AG09309 (cell line): ENCODE results near the gene MYLK4.

Experiments
- DNase-seq: peaks from one replicate; pipeline ENCODE4 v3.0.0-alpha.2; 2010; ENCODE audit warnings: low read depth
- H3K4me3 ChIP-seq: 2 replicates; pipeline ENCODE4 v1.5.1; 2011; ENCODE audit warnings: mild to moderate bottlenecking, low read depth, low read length, moderate library complexity; ENCODE audit not compliant: control insufficient read depth
- CTCF ChIP-seq: IDR thresholded peaks from 2 replicates; pipeline ENCODE4 v1.5.1; 2011; ENCODE audit warnings: mild to moderate bottlenecking, low read depth, low read length, inconsistent platforms; ENCODE audit not compliant: insufficient read depth, control insufficient read depth; ENCODE audit errors: missing control alignments

The MYLK4 gene

GRCh38 chr6:2666906-2667575 lies 83.7 kb downstream of the MYLK4 start:
- H3K4me3 ChIP-seq = no peak overlapping the region

GRCh38 chr6:2665146-2666070 lies 85.3 kb downstream of the MYLK4 start:
- H3K4me3 ChIP-seq = no peak overlapping the region
- no peak for DNase-seq
- TF ChIP-seq CTCF = no peak

More at GRCh38 chr6:2666906-2667575, 83.7 kb downstream of the MYLK4 start:
- DNase-seq = no peak
- TF ChIP-seq CTCF = no peak

GRCh38 chr6:2663123-2663522 lies 87.6 kb downstream of the MYLK4 start:
- no peak for TF ChIP-seq CTCF
- H3K4me3 ChIP-seq = no peak overlapping the region
- no peak for DNase-seq

- TF ChIP-seq CTCF = no peak
- H3K4me3 ChIP-seq = no peak overlapping the region
- DNase-seq = no peak
Measured at GRCh38 chr6:2661651-2662050, 89.1 kb downstream of the MYLK4 start.

GRCh38 chr6:2659882-2660281 lies 90.8 kb downstream of the MYLK4 start:
- no peak overlapping the region for H3K4me3 ChIP-seq
- no peak for DNase-seq
- no peak for TF ChIP-seq CTCF

GRCh38 chr6:2659381-2659780 lies 91.3 kb downstream of the MYLK4 start:
- DNase-seq = no peak

More at GRCh38 chr6:2659381-2659780, 91.3 kb downstream of the MYLK4 start:
- H3K4me3 ChIP-seq = no peak overlapping the region
- no peak for TF ChIP-seq CTCF
